CD4-positive, alpha-beta T cell treated with Interleukin-17A for 1 hour (primary cell): Measurements from ENCODE around the gene OTUB2.

Experiments
- DNase-seq: peaks from one replicate; pipeline ENCODE4 v3.0.0-alpha.2; 2020

OTUB2 gene

DNA sequence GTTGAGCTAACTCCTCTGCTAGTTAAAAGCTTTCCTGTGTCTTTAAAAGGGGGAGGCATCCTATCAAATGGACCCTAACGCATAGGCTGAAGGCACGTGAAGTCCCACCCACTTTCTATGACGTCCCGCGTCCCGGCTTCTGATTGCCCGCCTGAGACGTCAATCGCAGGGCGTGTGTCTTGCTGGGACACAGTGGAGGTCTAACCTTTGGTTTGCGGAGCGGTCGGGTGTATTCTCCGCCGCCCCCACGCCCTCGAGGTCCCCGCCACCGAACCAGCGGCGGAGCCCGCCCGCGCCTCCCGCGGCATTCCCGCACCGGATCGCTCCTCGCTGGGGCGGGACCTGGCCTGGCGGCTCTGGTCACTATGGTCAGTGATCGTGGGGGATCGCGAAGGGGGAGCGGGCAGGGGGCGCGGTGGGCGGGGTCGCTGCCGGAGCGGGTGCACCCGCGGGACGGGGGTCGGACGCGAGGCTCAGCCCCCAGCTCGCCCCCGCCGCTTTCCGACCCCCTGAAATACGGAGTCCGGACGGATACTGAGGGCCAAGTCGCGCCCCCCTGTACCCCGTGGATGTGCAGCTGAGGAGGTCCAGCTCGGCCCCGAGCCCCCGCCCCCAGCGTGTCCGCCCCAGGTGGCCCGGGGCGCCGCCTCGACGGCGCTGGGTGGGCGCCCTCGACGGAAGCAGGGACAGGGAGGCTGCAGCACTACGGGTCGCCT, at the start of gene OTUB2:
Gene OTUB2, plus strand, starts transcription at position 168 of the 716 bp plus-strand sequence. Its CDS starts 198 bp downstream, at position 366.
- peak; percentile 99 for DNase-seq

DNA sequence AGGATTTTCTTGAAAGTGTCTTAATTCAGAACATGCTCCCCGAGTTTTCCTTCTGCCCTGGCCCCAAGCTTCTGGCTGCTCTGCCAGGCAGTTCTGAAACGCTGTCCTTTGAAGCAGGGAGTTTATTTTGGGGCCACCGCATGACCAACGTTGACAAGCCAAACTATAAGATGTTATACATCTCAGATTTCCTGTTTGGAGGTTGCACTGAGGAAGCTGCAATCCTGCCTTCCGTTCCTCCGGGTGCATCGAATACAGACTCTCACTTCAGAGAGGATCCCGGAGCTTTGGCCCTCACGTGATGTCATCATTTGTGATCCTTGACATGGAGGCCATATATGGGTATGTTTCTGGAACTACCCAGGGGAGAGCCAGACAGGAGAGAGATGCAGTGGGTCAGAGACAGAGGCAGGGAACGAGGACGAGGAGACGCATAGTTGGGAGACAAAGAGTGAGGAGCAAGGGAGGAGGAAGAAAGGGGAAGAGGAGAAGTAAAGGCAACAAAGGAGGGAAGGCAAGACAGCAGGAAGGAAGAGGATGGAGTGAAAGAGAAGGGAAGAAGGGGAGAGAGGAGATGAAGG, 49.6 kb upstream of the OTUB2 start, which contains the start of gene ASB2:
Gene ASB2, minus strand, starts transcription at position 94 of the 581 bp plus-strand sequence. CDS start 12,031 bp downstream, outside the sequence.
- DNase-seq: no peak

DNA sequence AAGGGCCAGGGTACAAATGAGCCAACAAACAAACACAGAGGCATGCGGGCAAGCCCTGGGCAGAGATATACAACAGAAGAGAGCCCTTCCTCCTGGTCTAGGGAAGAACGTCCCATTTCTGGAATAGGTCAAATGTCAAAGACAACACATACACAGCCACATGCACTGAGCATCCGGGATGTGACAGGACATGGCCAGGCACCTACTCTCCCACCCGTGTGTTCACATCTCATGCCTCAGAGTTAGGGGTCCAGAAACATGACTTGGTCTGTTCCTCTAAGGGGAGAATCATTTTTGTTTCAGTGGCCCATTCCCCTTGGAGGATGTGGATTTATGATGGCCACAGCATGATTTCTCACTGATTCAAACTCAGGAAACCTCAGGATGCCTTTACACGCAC, 49.0 kb upstream of the OTUB2 start:
- no peak for DNase-seq

DNA sequence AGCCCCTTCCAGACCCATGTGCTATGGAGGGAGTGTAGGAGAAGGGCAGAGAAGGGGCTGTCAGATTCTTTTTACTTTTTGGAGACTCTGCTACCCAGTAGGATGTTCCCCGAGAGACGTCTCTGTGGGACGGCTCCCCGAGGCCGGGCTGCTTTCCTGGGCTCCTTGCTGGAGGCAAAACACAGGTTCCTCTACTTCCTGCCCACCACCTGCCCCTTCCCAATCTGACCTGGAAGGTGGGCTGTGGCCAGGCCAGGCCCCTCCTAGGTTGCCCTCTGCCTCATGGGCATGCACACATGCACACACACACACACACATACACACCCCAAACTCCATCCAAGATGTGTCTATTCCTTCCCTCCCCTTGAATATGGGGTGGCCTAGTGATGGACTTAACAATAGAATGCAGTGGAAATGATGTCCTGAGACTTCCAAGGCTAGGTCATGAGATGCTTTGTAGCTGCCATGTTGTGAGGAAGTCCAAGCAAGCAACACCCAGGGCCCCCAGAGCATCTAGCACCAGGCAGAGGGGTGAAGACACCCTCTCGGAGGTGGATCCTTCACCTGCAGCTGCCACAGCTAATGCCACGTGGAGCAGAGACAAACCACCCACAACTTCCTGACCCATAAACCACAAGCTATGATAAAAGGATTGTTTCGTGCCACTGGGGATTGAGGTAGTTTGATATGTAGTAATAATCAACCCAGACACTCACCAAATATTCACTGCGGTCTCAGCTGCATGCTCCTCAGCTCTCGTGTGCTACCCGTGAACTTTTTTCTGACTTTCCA, 48.2 kb upstream of the OTUB2 start:
- DNase-seq: peak; percentile 84

DNA sequence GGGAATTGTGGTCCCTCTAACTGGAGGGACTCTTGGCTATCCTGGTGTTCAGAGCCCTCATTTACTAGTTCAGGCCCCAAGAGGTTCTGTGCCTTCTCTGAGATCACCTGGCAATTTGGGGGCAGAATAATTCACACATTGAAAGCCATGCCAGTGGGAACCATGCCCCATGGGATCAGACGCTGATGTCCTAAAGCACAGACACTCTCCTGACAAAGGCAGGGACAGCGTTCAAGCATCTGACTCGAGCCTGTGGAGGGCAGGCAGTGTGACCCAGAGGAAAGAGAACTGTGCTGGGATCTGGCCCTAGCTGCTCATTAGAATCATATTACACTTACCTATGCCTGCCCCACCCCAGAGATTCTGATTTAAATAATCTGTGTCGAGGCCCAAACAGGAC, 47.4 kb upstream of the OTUB2 start:
- DNase-seq: no peak

DNA sequence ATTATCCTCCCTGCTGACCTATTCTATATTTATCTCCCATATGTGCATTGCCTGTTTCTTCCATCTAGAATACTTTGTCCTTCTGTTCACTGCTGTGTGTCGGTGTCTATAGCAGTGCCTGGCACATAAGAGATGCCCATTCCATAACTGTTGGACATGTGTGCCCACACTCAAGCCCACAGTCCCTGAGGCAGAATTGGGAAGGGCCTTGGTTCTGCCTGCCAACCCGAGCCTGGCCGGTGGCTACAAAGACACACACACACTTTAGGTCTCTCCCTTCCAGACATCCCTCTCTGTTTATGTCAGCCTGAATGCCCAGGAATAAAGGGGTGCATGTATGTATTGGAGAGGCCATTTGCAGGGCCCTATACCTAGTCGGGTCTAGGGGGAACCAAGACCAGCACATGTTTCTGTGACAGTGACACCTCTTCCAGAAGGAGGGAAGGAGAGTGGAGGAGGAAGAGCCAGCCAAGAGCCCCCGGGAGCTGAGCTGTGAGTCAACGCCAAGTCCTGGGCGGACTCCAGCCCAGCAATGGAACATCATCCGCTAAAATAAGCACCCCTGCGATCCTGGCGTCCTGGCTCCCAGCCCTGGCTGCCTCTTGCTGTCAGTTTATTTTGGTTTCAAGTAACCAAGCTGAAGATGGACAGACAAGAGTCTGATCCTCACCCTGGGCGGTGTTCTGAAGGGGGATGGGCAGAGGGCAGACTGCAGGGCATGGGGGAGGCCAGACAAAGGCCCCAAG, 45.5 kb upstream of the OTUB2 start:
- no peak for DNase-seq

DNA sequence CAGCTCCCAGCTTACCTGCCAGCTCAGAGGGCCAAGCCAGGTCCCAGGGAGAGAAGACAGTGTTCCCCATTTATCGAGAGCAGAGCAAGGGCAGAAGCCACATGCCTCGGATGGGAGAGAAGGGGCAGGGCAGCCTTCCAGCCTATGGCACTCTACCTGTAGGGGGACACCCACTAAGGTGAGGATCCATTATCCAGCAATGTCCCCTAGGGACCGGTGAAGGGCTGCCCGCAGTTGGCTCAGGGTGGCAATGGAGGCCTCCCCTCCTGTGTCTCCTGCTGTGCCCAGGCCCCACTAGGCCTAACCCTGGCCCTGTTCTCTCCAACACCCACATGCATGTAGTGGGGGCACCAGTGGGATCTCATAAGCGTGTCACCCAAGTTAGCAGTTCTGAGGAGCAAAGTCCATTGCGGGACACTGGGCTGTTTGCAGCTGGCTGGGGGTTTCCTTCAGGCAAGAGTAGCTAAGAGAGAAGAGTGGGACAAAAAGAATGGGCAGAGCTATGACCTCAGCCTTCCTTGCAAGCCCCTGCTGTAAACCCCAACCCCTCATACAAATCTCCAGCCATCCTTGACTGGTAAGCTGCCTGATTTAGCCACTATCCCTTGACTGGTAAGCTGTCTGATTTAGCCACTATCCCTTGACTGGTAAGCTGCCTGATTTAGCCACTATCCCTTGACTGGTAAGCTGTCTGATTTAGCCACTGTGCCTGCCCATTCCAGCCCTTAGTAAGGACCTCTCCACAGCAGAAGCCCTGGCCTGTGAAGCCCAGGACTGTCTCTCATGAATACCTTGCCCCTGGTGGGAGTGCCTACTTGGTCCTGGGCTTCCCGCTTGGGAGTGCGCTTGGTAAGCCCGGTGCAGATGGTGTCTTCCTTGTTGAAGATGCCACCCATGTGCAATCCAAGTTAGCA, 44.6 kb upstream of the OTUB2 start:
- DNase-seq: no peak

DNA sequence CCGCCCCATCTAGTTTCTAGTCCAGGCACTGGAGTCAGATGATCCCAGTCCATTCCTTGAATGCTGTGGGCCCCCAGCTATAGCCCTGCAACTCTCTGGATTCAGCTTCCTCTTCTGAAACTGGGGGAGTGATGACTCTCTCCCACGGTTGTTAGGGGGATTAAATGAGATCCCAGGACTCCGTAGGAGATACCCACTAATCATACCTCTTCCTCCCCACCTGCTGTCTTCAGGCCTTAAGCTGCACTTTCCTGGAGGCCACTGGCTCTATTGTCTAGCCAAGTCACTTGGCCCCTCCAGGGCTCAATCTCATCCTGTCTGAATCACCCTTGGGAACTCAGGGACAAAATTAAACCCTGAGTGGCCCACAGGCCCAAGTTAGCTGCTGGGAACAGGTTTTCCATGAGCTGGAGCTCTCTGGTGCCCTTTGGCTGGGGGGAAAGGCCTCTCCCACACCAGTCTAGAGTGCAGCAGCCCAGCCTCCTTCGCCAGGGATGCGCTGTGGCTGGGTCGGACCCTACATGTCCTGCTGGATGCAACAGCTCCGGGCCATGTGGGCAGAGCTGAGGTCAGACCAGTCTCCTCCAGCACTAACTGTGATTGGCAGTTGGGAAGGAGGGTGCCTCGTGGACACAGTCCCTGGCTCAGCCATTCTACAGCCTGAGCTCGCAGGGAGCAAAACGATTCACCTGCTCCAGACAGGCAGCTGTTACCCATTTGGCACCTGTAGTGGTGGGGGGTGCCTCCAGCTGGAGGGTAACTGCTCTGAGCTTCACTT, 43.7 kb upstream of the OTUB2 start:
- no peak for DNase-seq

DNA sequence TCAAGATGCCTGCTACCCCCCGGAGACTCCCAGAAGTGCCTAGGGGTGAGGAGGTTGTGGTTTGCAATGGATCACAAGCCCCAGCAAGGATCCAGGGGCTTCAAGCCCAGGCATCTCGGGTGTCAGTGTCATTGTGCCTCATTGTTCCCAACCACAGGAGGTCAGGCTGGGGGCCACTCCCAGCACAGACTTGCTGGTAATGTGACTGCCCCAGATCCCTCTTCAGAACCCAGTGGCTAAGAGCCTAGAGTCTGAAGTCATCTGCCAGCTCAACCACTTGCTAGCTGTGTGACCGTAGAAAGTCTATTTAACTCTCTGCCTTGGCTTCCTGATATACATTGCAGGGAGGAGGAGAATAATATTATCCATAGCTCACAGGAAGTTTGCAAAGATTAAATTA, 42.1 kb upstream of the OTUB2 start:
- DNase-seq: no peak

DNA sequence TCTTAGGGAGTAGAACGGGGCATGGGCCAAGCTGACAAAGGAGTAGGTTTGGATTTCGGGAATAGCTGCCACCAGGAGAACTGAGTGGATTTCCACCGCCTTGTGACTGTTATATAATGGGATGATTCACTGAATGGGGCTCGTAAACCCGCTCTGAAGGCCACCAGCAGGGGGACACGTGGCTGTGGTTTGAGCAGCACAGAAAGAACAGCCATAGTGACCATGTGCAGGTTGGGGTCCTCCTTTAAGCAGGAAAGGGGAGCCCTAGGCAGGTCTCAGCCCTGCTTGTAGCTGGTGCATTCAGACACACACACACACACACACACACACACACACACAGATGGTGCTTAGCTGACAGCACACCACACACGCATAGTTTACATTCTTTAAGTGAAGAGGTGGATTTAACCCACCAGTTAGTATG, 41.1 kb upstream of the OTUB2 start:
- DNase-seq: no peak

DNA sequence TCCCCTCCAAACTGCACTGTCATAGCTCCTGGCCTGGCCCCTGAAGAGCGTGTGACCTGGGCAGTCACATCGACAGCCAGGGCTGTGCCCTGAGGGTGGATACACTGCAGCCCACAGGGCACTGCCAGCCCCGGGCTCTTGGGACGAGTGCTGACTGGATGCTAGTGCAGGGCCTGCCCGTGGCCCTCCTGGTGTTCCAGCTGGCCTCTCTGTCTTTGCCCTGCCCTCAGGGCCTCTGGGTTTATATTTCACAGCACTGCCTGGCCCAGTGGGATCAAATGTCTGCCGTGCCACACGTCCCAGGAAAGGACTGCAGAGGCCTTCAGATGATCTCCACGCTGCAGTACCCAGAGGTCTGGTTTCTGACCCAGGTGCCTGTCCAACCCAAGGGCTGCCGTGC, 39.2 kb upstream of the OTUB2 start:
- no peak for DNase-seq

DNA sequence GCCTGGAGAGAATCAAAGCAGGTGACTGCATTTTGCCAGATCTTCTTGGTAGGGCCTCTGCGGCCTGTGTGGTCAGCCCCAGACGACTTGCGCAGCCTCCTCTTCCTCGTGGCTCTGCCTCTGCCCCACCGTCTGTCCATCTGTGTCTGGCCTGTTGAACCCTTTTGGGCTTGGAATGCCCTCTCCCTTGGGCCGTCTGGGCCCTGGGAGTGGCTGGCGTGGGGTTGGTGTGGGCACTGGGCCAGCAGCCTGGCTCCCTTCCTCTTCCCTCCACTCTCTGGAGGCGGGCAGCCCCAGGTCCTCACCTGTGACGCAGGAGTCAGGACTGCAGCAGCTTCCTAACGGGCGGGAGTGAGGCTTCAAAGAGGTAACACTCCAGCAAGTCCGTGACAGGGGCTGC, 38.8 kb upstream of the OTUB2 start:
- DNase-seq: no peak

DNA sequence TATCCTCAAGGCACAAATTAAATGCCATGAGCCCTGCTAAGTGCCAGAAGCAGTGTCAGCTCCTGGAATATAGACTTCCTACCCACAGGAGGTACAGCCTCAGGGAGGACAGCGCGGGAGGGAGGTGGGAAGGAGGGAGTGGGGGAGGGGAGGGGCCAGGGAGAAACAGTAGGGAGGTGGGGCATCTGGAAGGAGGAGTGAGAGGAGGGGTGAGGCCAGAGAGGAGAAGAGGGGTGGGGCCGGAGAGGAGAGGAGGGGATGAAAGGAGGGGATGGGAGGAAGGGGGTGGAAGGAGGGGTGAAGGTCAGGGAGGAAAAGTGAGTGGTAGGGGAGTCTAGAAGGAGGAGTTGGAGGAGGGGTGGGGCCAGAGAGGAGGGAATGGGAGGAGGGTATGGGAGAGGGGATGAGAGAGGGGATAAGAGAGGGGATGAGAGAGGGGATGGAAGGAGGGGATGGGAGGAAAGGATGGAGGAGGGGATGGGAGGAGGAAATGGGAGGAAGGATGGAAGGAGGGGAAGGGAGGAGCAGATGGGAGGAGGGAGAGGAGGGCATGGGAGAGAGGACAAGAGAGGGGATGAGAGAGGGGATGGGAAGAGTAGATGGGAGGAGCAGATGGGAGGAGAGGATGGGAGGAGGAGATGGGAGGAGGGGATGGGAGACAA, 38.2 kb upstream of the OTUB2 start:
- no peak for DNase-seq

DNA sequence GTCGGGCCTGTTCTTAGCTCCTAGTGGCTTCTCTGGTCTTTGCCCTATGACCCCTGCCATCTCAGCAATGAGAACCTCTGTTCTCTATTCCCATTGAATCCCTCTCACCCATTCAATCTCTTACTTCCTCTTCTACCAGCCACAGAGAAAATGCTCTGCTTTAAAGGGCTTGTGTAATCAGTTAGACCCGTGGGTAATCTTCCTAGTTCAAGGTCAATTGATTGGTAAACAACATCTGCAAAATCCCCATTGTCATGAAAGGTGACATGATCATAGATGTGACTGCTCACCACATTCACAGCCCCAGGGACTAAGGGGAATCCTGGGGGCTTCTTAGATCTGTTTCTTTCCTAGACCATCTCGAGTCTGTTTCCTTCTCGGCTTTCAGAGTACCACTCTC, 36.2 kb upstream of the OTUB2 start:
- DNase-seq: no peak

DNA sequence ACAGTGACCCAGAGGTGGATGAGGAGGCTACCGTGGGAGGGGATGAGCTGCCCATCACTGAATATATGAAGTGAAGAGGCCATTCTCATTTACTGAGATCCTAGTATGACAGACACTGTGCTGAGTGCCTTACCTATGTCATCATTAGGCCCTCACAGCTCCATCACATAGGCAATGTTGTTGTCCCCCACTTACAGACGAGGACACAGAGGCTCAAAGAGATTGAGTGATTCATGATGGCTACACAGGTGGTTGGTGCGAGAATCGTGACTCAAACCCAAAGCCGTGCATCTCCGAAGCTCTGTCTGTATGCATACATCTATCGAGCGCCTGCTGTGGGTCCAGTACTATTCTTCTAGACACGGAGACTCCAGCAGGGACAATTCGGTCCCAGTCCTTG, 34.9 kb upstream of the OTUB2 start:
- no peak for DNase-seq

DNA sequence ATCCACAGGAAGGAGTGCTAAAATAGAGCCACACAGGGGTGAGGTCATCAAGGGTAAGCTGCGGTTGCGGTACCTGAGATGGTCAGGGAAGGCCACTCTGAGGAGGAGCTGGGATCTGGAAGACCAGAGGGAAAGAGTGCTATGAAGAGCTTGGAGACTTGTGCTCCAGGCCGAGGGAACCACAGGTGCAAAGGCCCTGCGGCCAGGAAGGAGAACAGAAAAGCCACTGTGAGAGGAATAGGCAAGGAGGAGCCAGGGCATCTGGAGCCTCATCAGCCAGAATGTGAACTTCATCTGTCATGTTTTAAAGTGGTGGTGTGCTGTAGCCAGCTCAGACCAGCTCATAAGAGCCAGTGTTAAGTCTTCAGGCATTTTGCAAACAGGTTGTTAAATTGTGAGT, 34.5 kb upstream of the OTUB2 start:
- DNase-seq: no peak

DNA sequence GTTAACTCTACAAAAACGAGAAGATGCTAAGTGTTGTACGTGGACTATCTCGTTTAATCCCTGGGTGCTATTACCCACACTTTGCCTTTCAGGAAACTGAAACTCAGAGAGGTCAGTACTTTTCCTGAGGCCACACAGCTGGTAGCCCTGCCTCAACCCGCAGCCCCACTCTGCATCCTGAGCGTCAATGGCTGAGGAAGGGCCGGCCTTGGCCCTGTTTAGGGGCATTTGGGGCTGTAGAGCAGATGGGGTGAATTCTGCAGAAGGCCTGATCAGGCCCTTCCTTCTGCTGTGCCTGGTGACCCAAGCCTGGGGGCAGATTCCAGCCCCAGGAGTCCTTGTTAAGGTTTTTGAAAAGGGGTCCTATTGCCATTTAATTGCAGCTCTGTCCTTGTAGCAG, 32.8 kb upstream of the OTUB2 start:
- DNase-seq: no peak

DNA sequence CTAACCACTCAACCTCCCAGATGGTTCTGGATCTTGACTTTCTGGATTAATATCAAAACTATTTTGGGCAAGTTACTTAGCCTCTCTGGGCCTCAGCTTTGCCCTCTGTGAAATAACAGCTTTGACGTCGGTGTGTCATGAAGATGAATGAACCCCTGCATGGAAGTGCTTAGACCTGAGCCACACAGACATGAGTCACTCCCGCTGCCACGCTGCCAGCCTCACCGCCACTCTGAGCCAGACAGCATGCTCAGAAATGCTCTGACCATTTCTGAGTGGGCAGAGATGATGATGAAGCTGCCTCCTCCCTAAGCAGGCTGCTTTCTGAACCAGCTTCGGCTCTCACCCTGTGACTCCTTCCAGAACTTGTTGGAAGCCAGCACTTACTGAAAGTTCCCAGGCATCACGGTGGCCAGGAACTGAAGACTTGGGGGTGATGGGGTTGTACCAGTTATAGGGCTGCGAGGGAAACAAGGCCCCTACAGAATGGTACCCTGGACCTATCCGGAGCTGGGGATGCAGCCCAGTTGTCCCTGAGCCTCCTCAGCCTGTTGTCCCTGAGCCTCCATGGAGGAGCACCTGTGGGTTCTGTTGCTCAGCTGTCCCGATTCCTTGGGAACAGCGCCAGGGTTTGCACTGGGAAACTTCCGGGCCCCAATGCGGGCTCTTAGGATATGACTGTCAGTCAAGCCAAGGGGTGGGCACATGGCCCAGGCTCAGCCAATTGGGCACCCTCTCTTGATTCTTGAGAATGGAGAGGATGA, 31.0 kb upstream of the OTUB2 start:
- no peak for DNase-seq

DNA sequence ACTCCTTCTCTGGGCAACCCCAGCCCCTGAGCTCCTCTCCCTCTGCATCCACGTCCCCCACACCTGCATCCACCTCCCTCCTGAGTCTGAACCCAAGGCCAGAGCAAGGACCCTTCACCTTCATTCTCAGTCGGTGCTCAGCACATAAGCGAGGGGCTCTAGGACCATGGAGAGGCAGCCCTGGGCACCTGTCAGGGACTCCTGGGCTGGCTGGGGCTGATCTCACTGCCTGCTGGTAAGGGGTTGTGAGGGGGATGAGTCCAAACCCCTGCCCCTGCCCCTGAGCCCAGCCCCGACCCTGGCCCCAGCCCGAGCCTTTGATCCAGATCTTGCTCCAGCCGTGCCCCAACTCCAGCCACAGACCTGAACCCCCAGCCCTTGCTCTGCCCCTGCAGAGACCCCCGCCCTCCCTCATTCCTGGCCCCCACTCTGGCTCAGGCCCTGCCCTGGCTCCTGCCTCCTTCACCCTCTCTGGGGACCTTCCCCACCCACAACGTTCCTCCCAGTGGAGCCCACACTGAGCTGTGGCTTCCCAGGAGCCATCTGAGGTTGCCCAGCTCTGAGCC, 29.9 kb upstream of the OTUB2 start:
- no peak for DNase-seq

DNA sequence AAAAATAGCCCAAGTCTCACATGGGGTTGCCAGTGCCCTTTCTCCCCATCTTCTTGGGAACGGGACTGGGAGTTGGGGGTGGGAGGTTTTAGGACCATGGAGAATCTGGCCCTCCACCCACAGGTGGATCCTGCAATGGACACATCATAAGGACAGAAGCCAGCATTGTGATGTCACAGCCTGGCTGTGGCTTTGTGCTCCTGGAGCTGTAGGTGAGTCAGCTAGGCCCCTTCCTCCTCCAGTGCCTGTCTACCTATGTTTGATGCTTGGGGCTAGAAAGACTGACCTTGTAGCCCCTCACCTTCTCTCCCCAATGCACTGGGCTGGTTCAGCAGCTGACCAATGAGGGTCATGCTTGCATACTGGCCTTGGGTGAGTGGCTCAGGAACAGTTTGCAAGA, 29.1 kb upstream of the OTUB2 start, which contains the start of gene CCDC197:
Gene CCDC197, plus strand, starts transcription at position 220 of the 400 bp plus-strand sequence. CDS start 831 bp downstream, outside the sequence.
- DNase-seq: no peak
